ENCODE data around the gene BEGAIN. TPM values are rescaled to one million over a fixed set of nuclear protein-coding genes. Genes with fewer than 3 reads are reported as not detected.

Gene BEGAIN
- total and polyA plus RNA-seq, 10 donors: 1.8 to 10.0 (median 5.6) TPM

GRCh38 chr14:100593751-100594624, 6.8 kb upstream of the BEGAIN start:
- Histone ChIP-seq H3K36me3 (no peaks in the 10 kb centered on the region), H3K4me3 (no peak overlapping the region), H3K27me3 (replicated peaks in 1 of 7) (peaks cover 0 to 47% (median 0%) of the 10 kb centered on the region in 7 donors), H3K4me1 (no peaks in the 10 kb centered on the region), H3K27ac (no peak overlapping the region), H3K9me3 (no peaks in the 10 kb centered on the region)
- DNase-seq: peak; percentile 56
- intact Hi-C loops (cut with DNase I; ENCODE audit: low total_unique reads): no loop called here
- no peak for TF ChIP-seq CTCF (IDR thresholded peaks at IDR 0.05 in 8 of 11, conservative IDR thresholded peaks at IDR 0.05 in 3 of 11)
- no peak for TF ChIP-seq POLR2A (IDR thresholded peaks at IDR 0.05)
- WGBS, 5 donors: 84 to 92% (median 87%) methylated on average over 21 to 27 of the region's 27 CpGs

GRCh38 chr14:100592972-100593371, 5.8 kb upstream of the BEGAIN start:
- TF ChIP-seq CTCF (IDR thresholded peaks at IDR 0.05 in 8 of 11, conservative IDR thresholded peaks at IDR 0.05 in 3 of 11) (no peak), POLR2AphosphoS5 (IDR thresholded peaks at IDR 0.05) (no peak), POLR2A (IDR thresholded peaks at IDR 0.05) (no peak)
- intact Hi-C loops (cut with DNase I; ENCODE audit: low total_unique reads): no loop called here
- H3K36me3 ChIP-seq: no peaks in the 10 kb centered on the region
- no peak overlapping the region for H3K4me3 ChIP-seq
- peaks cover 0 to 57% (median 5%) of the 10 kb centered on the region in 7 donors for H3K27me3 ChIP-seq (replicated peaks in 1 of 7)
- whole genome bisulfite sequencing, 5 donors: 75 to 87% (median 78%) methylated on average over 4 of the region's 4 CpGs
- H3K9me3 ChIP-seq: no peaks in the 10 kb centered on the region
- H3K4me1 ChIP-seq: peaks cover 0 to 2% (median under 1%) of the 10 kb centered on the region in 6 donors
- H3K27ac ChIP-seq: no peak overlapping the region
- peak; percentile 39 for DNase-seq

GRCh38 chr14:100592461-100592891, 5.3 kb upstream of the BEGAIN start:
- intact Hi-C loops (cut with DNase I; ENCODE audit: low total_unique reads): no loop called here
- WGBS, 5 donors: 85 to 95% (median 91%) methylated on average over 7 to 10 of the region's 10 CpGs
- TF ChIP-seq POLR2AphosphoS5 (IDR thresholded peaks at IDR 0.05): no peak
- no peak for TF ChIP-seq POLR2A (IDR thresholded peaks at IDR 0.05)
- no peak for TF ChIP-seq CTCF (IDR thresholded peaks at IDR 0.05 in 8 of 11, conservative IDR thresholded peaks at IDR 0.05 in 3 of 11)
- H3K9me3 ChIP-seq: no peaks in the 10 kb centered on the region
- no peak overlapping the region for H3K27ac ChIP-seq
- H3K4me3 ChIP-seq: no peak overlapping the region
- DNase-seq: peak; percentile 74
- H3K36me3 ChIP-seq: no peaks in the 10 kb centered on the region
- peaks cover 0 to 7% (median 3%) of the 10 kb centered on the region in 6 donors for H3K4me1 ChIP-seq
- H3K27me3 ChIP-seq (replicated peaks in 1 of 7): peaks cover 0 to 62% (median 10%) of the 10 kb centered on the region in 7 donors

Measured in spleen (tissue), 11 donors.